Mesendoderm (in vitro differentiated cells): ENCODE measurements around the gene CAMTA1.

Experiments
- DNase-seq: peaks from one replicate; pipeline ENCODE4 v3.0.0; 2013
- H2AK5ac ChIP-seq: 2 replicates; pipeline ENCODE4 v1.6.1; 2013; ENCODE audit warnings: low read length, inconsistent platforms
- H2BK120ac ChIP-seq: 2 replicates; pipeline ENCODE4 v1.6.1; 2013; ENCODE audit warnings: low read depth, mild to moderate bottlenecking, low read length, moderate library complexity, mixed read lengths
- H2BK15ac ChIP-seq: replicated peaks from 2 replicates; pipeline ENCODE4 v1.6.1; 2013; ENCODE audit warnings: low read depth, mild to moderate bottlenecking, moderate library complexity
- H2BK5ac ChIP-seq: 2 replicates; pipeline ENCODE4 v1.6.1; 2013; ENCODE audit warnings: low read length, inconsistent platforms
- H3K18ac ChIP-seq: 2 replicates; pipeline ENCODE4 v1.6.1; 2013; ENCODE audit warnings: mild to moderate bottlenecking, low read length, mixed read lengths
- H3K23ac ChIP-seq: one replicate; pipeline ENCODE4 v1.6.1; 2013; ENCODE audit warnings: low read length
- H3K27ac ChIP-seq: 2 replicates; pipeline ENCODE4 v1.5.1; 2013; ENCODE audit warnings: low read depth, mild to moderate bottlenecking, inconsistent platforms, low read length, moderate library complexity
- H3K27me3 ChIP-seq: 2 replicates; pipeline ENCODE4 v1.6.1; 2013; ENCODE audit warnings: low read length, control low read depth, mild to moderate bottlenecking, inconsistent platforms; ENCODE audit not compliant: insufficient read depth, poor library complexity
- H3K36me3 ChIP-seq: 2 replicates; pipeline ENCODE4 v1.6.1; 2013; ENCODE audit warnings: low read length, inconsistent platforms; ENCODE audit not compliant: control insufficient read depth, insufficient read depth
- H3K4ac ChIP-seq: one replicate; pipeline ENCODE4 v1.6.1; 2013; ENCODE audit warnings: low read depth, mild to moderate bottlenecking, low read length, moderate library complexity
- H3K4me1 ChIP-seq: 2 replicates; pipeline ENCODE4 v1.6.1; 2013; ENCODE audit warnings: low read depth, low read length, inconsistent platforms; ENCODE audit not compliant: control insufficient read depth
- H3K4me2 ChIP-seq: 2 replicates; pipeline ENCODE4 v1.6.1; 2013; ENCODE audit warnings: low read length
- H3K4me3 ChIP-seq: 2 replicates; pipeline ENCODE4 v1.5.1; 2013; ENCODE audit warnings: mild to moderate bottlenecking, low read length
- H3K56ac ChIP-seq: one replicate; pipeline ENCODE4 v1.6.1; 2013; ENCODE audit warnings: low read length
- H3K79me1 ChIP-seq: 2 replicates; pipeline ENCODE4 v1.6.1; 2013; ENCODE audit warnings: low read length, inconsistent platforms
- H3K79me2 ChIP-seq: 2 replicates; pipeline ENCODE4 v1.6.1; 2013; ENCODE audit warnings: mild to moderate bottlenecking, low read length; ENCODE audit not compliant: control insufficient read depth, insufficient read depth
- H3K9ac ChIP-seq: 2 replicates; pipeline ENCODE4 v1.6.1; 2013; ENCODE audit warnings: low read length, inconsistent platforms
- H4K5ac ChIP-seq: one replicate; pipeline ENCODE4 v1.6.1; 2013; ENCODE audit warnings: low read length
- H4K8ac ChIP-seq: one replicate; pipeline ENCODE4 v1.6.1; 2013; ENCODE audit warnings: low read depth, mild to moderate bottlenecking, control low read depth, low read length, moderate library complexity
- WGBS: extraction: QIAGEN DNeasy Blood & Tissue Kit; methylation state at CpG from one replicate; pipeline ENCODE4 v1.1.7; 2013; ENCODE audit warnings: low lambda C conversion rate, missing lambda C conversion rate; ENCODE audit not compliant: insufficient coverage; ENCODE audit errors: extremely low coverage; 5-methylcytosine and 5-hydroxymethylcytosine counted together

Gene CAMTA1

DNA sequence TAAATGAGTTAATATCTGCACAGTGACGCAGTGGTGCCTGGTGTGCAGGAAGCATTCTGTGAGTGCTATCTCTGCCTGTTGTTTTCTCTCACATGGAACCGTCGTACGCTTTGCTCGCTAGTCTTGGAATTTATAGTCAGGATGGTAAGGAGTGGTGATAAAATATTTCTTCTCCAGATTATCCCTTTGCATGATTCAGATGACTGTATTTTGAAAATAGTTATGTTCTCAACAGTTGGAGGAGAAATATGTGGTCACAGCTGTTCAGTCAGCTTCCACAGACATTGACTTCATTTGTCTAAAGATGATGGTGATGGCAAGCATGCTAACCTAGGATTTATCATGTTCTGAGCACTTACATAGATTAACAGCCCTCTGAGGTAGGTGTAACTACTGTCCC is 944.5 kb downstream of the CAMTA1 start:
- no peak overlapping the region for H3K23ac ChIP-seq
- H3K4ac ChIP-seq: no peak overlapping the region
- no peaks in the 10 kb centered on the region for H3K79me2 ChIP-seq
- no peak overlapping the region for H2BK5ac ChIP-seq
- no peak overlapping the region for H3K18ac ChIP-seq
- no peak overlapping the region for H3K56ac ChIP-seq
- no peak overlapping the region for H2BK120ac ChIP-seq
- H4K8ac ChIP-seq: no peak overlapping the region
- H3K79me1 ChIP-seq: no peaks in the 10 kb centered on the region
- no peak overlapping the region for H3K4me3 ChIP-seq
- H3K36me3 ChIP-seq: no peaks in the 10 kb centered on the region
- no peak overlapping the region for H2BK15ac ChIP-seq
- H3K27me3 ChIP-seq: no peaks in the 10 kb centered on the region
- H4K5ac ChIP-seq: no peak overlapping the region
- no peak overlapping the region for H2AK5ac ChIP-seq
- WGBS: no CpG with 5 or more reads among the region's 5 CpGs
- no peak overlapping the region for H3K9ac ChIP-seq
- H3K27ac ChIP-seq: no peak overlapping the region
- no peaks in the 10 kb centered on the region for H3K4me1 ChIP-seq
- no peak overlapping the region for H3K4me2 ChIP-seq
- no peak for DNase-seq

DNA sequence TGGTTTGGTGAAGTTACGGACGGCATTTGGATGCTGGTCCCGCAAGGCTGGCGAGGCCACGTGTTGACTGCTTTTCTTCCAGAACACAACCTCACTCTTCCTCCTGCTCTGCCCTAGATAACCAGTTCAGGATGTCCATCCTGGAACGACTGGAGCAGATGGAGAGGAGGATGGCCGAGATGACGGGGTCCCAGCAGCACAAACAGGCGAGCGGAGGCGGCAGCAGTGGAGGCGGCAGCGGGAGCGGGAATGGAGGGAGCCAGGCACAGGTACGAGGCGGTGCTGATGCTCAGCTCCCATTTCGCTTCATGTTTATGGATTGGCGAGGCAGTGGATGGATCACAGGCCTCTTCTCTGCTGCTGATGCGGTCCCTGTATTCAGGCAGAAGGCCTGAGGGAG is 947.1 kb downstream of the CAMTA1 start:
- Histone ChIP-seq H3K79me2 (no peaks in the 10 kb centered on the region), H3K18ac (no peak overlapping the region), H4K8ac (no peak overlapping the region), H2BK15ac (no peak overlapping the region), H2BK120ac (no peak overlapping the region), H3K56ac (no peak overlapping the region), H3K4me2 (no peak overlapping the region), H3K36me3 (no peaks in the 10 kb centered on the region), H4K5ac (no peak overlapping the region), H3K79me1 (no peaks in the 10 kb centered on the region), H3K4me3 (no peak overlapping the region), H3K4me1 (no peaks in the 10 kb centered on the region), H2BK5ac (no peak overlapping the region), H2AK5ac (no peak overlapping the region), H3K4ac (no peak overlapping the region), H3K9ac (no peak overlapping the region), H3K23ac (no peak overlapping the region), H3K27me3 (no peaks in the 10 kb centered on the region), H3K27ac (no peak overlapping the region)
- DNase-seq: no peak
- no CpG with 5 or more reads among the region's 19 CpGs for WGBS

GRCh38 chr1:7733276-7733675 is 948.0 kb downstream of the CAMTA1 start:
- H3K56ac ChIP-seq: no peak overlapping the region
- H2AK5ac ChIP-seq: no peak overlapping the region
- no peak overlapping the region for H3K23ac ChIP-seq
- no peaks in the 10 kb centered on the region for H3K27me3 ChIP-seq
- no peak overlapping the region for H4K5ac ChIP-seq
- H3K4me1 ChIP-seq: no peaks in the 10 kb centered on the region
- no peaks in the 10 kb centered on the region for H3K79me2 ChIP-seq
- no peak overlapping the region for H3K4me3 ChIP-seq
- H3K79me1 ChIP-seq: no peaks in the 10 kb centered on the region
- H2BK5ac ChIP-seq: no peak overlapping the region
- no peak overlapping the region for H3K9ac ChIP-seq
- no peak for DNase-seq
- H3K4me2 ChIP-seq: no peak overlapping the region
- H3K18ac ChIP-seq: no peak overlapping the region
- no peak overlapping the region for H4K8ac ChIP-seq
- no peak overlapping the region for H2BK15ac ChIP-seq
- no peak overlapping the region for H3K4ac ChIP-seq
- no peak overlapping the region for H3K27ac ChIP-seq
- no CpG with 5 or more reads among the region's 2 CpGs for WGBS
- no peaks in the 10 kb centered on the region for H3K36me3 ChIP-seq
- no peak overlapping the region for H2BK120ac ChIP-seq

GRCh38 chr1:7738044-7738443 is 952.8 kb downstream of the CAMTA1 start:
- Histone ChIP-seq H2BK15ac (no peak overlapping the region), H3K18ac (no peak overlapping the region), H3K23ac (no peak overlapping the region), H4K8ac (no peak overlapping the region), H3K9ac (no peak overlapping the region), H3K4me1 (no peaks in the 10 kb centered on the region), H2AK5ac (no peak overlapping the region), H2BK120ac (no peak overlapping the region), H3K4me3 (no peak overlapping the region), H3K27ac (no peak overlapping the region), H2BK5ac (no peak overlapping the region), H3K4me2 (no peak overlapping the region), H4K5ac (no peak overlapping the region), H3K79me2 (no peaks in the 10 kb centered on the region), H3K36me3 (peaks cover 3% of the 10 kb centered on the region), H3K56ac (no peak overlapping the region), H3K4ac (no peak overlapping the region), H3K79me1 (no peaks in the 10 kb centered on the region), H3K27me3 (no peaks in the 10 kb centered on the region)
- no peak for DNase-seq
- WGBS: no CpG with 5 or more reads among the region's 6 CpGs

GRCh38 chr1:7743346-7743745 is 958.1 kb downstream of the CAMTA1 start:
- Histone ChIP-seq H4K8ac (no peak overlapping the region), H3K4me1 (no peaks in the 10 kb centered on the region), H4K5ac (no peak overlapping the region), H3K56ac (no peak overlapping the region), H3K36me3 (peaks cover 3% of the 10 kb centered on the region), H3K4ac (no peak overlapping the region), H2BK5ac (no peak overlapping the region), H3K9ac (no peak overlapping the region), H2BK120ac (no peak overlapping the region), H2BK15ac (no peak overlapping the region), H3K18ac (no peak overlapping the region), H3K27me3 (no peaks in the 10 kb centered on the region), H3K79me1 (no peaks in the 10 kb centered on the region), H3K79me2 (no peaks in the 10 kb centered on the region), H3K4me3 (no peak overlapping the region), H2AK5ac (no peak overlapping the region), H3K23ac (no peak overlapping the region), H3K27ac (no peak overlapping the region), H3K4me2 (no peak overlapping the region)
- DNase-seq: no peak
- no CpG with 5 or more reads among the region's 6 CpGs for WGBS

DNA sequence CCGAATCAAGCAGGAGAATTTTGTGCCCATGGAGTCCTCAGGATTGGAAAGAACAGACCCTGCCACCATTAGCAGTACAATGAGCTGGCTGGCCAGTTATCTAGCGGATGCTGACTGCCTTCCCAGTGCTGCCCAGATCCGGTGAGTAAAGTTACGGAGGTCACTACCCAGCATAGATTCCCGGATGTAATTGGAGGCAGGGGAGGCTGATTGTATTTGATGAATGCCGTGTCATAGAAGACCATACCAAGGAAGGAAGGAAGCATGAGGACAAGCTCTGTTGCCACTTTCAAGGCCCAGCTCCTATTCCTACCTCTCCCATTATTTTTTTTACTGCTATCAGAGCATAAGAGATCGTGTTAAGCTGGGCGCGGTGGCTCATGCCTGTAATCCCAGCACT is 959.6 kb downstream of the CAMTA1 start:
- no peak overlapping the region for H3K23ac ChIP-seq
- no peaks in the 10 kb centered on the region for H3K79me2 ChIP-seq
- H3K4me3 ChIP-seq: no peak overlapping the region
- no peak overlapping the region for H2BK120ac ChIP-seq
- no peak overlapping the region for H2BK5ac ChIP-seq
- H3K79me1 ChIP-seq: no peaks in the 10 kb centered on the region
- no peak for DNase-seq
- H3K18ac ChIP-seq: no peak overlapping the region
- no peak overlapping the region for H3K56ac ChIP-seq
- no CpG with 5 or more reads among the region's 9 CpGs for WGBS
- H3K27me3 ChIP-seq: no peaks in the 10 kb centered on the region
- no peak overlapping the region for H3K27ac ChIP-seq
- no peak overlapping the region for H3K4ac ChIP-seq
- H3K36me3 ChIP-seq: peaks cover 1% of the 10 kb centered on the region
- no peak overlapping the region for H3K4me2 ChIP-seq
- H2AK5ac ChIP-seq: no peak overlapping the region
- H3K9ac ChIP-seq: no peak overlapping the region
- H3K4me1 ChIP-seq: no peaks in the 10 kb centered on the region
- H4K8ac ChIP-seq: no peak overlapping the region
- H4K5ac ChIP-seq: no peak overlapping the region
- H2BK15ac ChIP-seq: no peak overlapping the region
